DOHH2 (cell line): Measurements from ENCODE around the gene PANK3.

Experiments
- H3F3A ChIP-seq: fragments of 200-600 bp; sonication (generic), shearing (Covaris generic); 2 replicates; pipeline ENCODE4 v1.6.0; 2016; ENCODE audit warnings: antibody characterized with exemption, mild to moderate bottlenecking; ENCODE audit not compliant: control insufficient read depth, insufficient read depth
- H3K27ac ChIP-seq: fragments of 200-600 bp; sonication (generic); 2 replicates; pipeline ENCODE4 v1.5.1; 2014; ENCODE audit warnings: low read depth, mild to moderate bottlenecking, low read length, moderate library complexity
- H3K27me3 ChIP-seq: fragments of 200-600 bp; sonication (generic); 2 replicates; pipeline ENCODE4 v1.6.1; 2014; ENCODE audit warnings: mild to moderate bottlenecking, low read length, mixed read lengths; ENCODE audit not compliant: control insufficient read depth
- H3K36me3 ChIP-seq: fragments of 200-600 bp; sonication (generic); 2 replicates; pipeline ENCODE4 v1.6.1; 2014; ENCODE audit warnings: mild to moderate bottlenecking, low read length, moderate library complexity, mixed read lengths; ENCODE audit not compliant: control insufficient read depth
- H3K4me1 ChIP-seq: fragments of 200-600 bp; sonication (generic); 2 replicates; pipeline ENCODE4 v1.6.1; 2014; ENCODE audit warnings: mild to moderate bottlenecking, low read length, mixed read lengths; ENCODE audit not compliant: control insufficient read depth
- H3K4me2 ChIP-seq: fragments of 200-600 bp; sonication (generic); 2 replicates; pipeline ENCODE4 v1.6.0; 2014; ENCODE audit warnings: mild to moderate bottlenecking, low read length, moderate library complexity
- H3K4me3 ChIP-seq: fragments of 200-600 bp; sonication (generic); 2 replicates; pipeline ENCODE4 v1.5.1; 2014; ENCODE audit warnings: mild to moderate bottlenecking, low read length, mixed read lengths
- H3K79me2 ChIP-seq: fragments of 200-600 bp; sonication (generic); 2 replicates; pipeline ENCODE4 v1.6.1; 2014; ENCODE audit warnings: mild to moderate bottlenecking, low read length, mixed read lengths; ENCODE audit not compliant: control insufficient read depth
- H3K9me2 ChIP-seq: fragments of 200-600 bp; sonication (generic); replicated peaks from 2 replicates; pipeline ENCODE4 v1.6.1; 2014; ENCODE audit warnings: mild to moderate bottlenecking, low read length, mixed read lengths; ENCODE audit not compliant: control insufficient read depth
- H3K9me3 ChIP-seq: fragments of 200-600 bp; sonication (generic); 2 replicates; pipeline ENCODE4 v1.6.1; 2014; ENCODE audit warnings: antibody characterized with exemption, low read length, mixed read lengths; ENCODE audit not compliant: control insufficient read depth, insufficient read depth
- H4K20me1 ChIP-seq: fragments of 200-600 bp; sonication (generic); 2 replicates; pipeline ENCODE4 v1.6.0; 2014; ENCODE audit warnings: low read depth, mild to moderate bottlenecking, antibody characterized with exemption, low read length, moderate library complexity; ENCODE audit not compliant: control insufficient read depth, insufficient read depth
- CTCF ChIP-seq: fragments of 200-600 bp; sonication (generic); IDR thresholded peaks from one replicate; pipeline ENCODE4 v1.5.1; 2014; ENCODE audit warnings: antibody characterized with exemption, mild to moderate bottlenecking, low read depth, low read length; ENCODE audit not compliant: poor library complexity, severe bottlenecking
- EZH2phosphoT487 ChIP-seq: fragments of 200-600 bp; sonication (generic); IDR thresholded peaks from 2 replicates; pipeline ENCODE4 v1.6.1; 2017; ENCODE audit warnings: borderline replicate concordance, mild to moderate bottlenecking, antibody characterized with exemption, low read length, moderate library complexity, mixed read lengths

The PANK3 gene

GRCh38 chr5:168592014-168592368 is 12.8 kb upstream of the PANK3 start:
- H3K36me3 ChIP-seq, result no peaks in the 10 kb centered on the region
- no peaks in the 10 kb centered on the region for H3F3A ChIP-seq
- no peaks in the 10 kb centered on the region for H3K79me2 ChIP-seq
- H3K27me3 ChIP-seq, result peaks cover 6% of the 10 kb centered on the region; the same call in 1 of the 2 replicates
- H3K4me1 ChIP-seq, result no peaks in the 10 kb centered on the region
- H3K9me3 ChIP-seq, result no peaks in the 10 kb centered on the region
- no peak overlapping the region for H3K4me2 ChIP-seq
- H3K9me2 ChIP-seq, result no peaks in the 10 kb centered on the region
- no peak overlapping the region for H3K27ac ChIP-seq
- H4K20me1 ChIP-seq, result no peaks in the 10 kb centered on the region
- TF ChIP-seq EZH2phosphoT487 (no peak), CTCF (no peak)
- H3K4me3 ChIP-seq, result no peak overlapping the region

GRCh38 chr5:168591302-168592013 is 12.3 kb upstream of the PANK3 start:
- peaks cover 7% of the 10 kb centered on the region; the same call in 1 of the 2 replicates for H3K27me3 ChIP-seq
- no peak overlapping the region for H3K4me2 ChIP-seq
- H3K79me2 ChIP-seq, result no peaks in the 10 kb centered on the region
- no peaks in the 10 kb centered on the region for H4K20me1 ChIP-seq
- no peaks in the 10 kb centered on the region for H3K9me2 ChIP-seq
- TF ChIP-seq CTCF, result no peak
- TF ChIP-seq EZH2phosphoT487, result no peak
- H3K27ac ChIP-seq, result no peak overlapping the region
- H3K4me1 ChIP-seq, result no peaks in the 10 kb centered on the region
- H3K4me3 ChIP-seq, result no peak overlapping the region
- H3K9me3 ChIP-seq, result no peaks in the 10 kb centered on the region
- no peaks in the 10 kb centered on the region for H3K36me3 ChIP-seq
- no peaks in the 10 kb centered on the region for H3F3A ChIP-seq

GRCh38 chr5:168590666-168591065 is 11.5 kb upstream of the PANK3 start:
- no peaks in the 10 kb centered on the region for H3F3A ChIP-seq
- no peak overlapping the region for H3K27ac ChIP-seq
- no peaks in the 10 kb centered on the region for H3K4me1 ChIP-seq
- H3K9me2 ChIP-seq, result no peaks in the 10 kb centered on the region
- H3K9me3 ChIP-seq, result no peaks in the 10 kb centered on the region
- H3K4me2 ChIP-seq, result no peak overlapping the region
- TF ChIP-seq EZH2phosphoT487 (no peak), CTCF (no peak)
- H3K27me3 ChIP-seq, result peaks cover 9% of the 10 kb centered on the region
- H3K36me3 ChIP-seq, result no peaks in the 10 kb centered on the region
- H3K4me3 ChIP-seq, result no peak overlapping the region
- H4K20me1 ChIP-seq, result no peaks in the 10 kb centered on the region
- no peaks in the 10 kb centered on the region for H3K79me2 ChIP-seq
